HG03565 (cell line): ENCODE results near the gene SLC1A2.

ENCODE experiments used
- ATAC-seq: cut with Tn5 transposase; IDR thresholded peaks from one replicate; pipeline ENCODE4 v1.9.1; 2021; ENCODE audit warnings: mild to moderate bottlenecking, moderate library complexity; ENCODE audit not compliant: unreplicated experiment

Gene SLC1A2

DNA sequence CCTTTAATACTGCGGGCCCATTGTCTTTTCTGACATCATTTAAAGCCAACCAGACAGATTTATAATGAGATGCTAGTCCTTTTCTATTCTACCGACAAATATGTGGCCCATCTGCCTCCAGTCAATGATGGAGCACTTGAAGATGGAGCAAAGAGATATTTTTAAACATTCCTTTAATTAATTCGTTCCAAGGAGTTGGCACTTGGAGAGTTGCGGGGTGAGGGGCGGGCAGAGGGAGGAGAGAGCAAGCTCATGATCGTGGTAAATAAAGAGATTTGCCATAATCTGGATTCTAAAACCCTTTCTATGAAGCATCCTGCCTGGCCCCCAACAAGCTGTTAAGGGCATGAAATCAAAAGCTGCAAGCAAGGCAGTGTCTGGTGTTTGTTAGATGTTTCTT is 5.0 kb downstream of the SLC1A2 start:
- ATAC-seq = no peak

DNA sequence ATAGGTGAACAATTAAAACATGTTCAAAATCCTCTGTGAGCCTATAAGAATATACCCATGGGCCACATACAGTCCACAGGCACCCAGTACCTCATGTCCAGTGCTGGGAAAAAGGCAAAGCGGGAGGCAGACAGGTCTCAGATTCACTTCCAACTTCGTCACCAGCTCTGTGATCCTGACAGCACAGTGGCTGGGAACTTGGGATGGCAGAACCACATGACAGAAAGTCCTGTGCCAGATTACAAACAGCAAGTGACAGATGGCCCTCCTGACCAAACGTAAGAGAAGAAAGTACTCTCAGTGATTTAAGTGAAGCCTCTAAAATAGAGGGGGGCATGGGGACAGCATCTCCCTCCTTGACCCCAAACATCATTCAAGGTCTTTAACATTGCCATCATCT is 5.8 kb downstream of the SLC1A2 start:
- no peak for ATAC-seq

DNA sequence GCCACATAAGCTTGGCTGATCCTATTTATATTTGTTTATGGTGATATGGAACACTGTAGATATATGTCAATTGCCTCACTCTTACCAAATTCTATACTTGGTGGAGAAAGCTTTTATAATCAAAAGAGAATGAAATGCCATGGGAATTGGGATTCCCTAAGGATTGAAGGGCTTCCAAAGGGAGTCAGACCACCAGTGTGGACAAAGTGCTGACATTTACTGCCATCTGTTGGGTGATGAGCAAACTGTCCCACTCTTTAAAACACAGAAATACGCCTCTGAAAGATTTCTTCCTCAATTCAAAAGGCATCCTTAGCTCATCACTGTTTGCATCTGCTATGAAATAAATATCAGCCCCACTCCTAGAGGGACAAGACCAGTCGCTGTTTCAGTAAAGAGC is 7.1 kb downstream of the SLC1A2 start:
- ATAC-seq = no peak

DNA sequence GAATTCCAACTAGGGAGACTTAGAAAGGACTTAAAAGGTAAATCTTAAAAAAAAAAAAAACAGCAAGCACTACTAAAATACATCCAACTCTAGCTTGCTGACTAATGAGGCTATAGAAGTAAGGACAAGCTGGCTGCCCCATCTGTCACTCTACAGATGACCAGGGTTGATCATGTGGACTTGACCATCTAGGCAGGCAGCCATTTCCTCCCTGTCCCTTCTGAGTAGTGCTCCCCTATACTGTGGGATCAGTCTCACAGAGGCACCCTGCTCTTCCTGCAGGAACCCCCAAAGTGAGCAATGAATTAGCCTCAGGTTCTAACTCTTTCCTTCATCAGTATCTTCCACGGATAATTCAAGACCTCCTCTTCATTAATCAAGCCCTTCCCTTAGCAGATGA is 12.3 kb downstream of the SLC1A2 start:
- ATAC-seq = no peak

DNA sequence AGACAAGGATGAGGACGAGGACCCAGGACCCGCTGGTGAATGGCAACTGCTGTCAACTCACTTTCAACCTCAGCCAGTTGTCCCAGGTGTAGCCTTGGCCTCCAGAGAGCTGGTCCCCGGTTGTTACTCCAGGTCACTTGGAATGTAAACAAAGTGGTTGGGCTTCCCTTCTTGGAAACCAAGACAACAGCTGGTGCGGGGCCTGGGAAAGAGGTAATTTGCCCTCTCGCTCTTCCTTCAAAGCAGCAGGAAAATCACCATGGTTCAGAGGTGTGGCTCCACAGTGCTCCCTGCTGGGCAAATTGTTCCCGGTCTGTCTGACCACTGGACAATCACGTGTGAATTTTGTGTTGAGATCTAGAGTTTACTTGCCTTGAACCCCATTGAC is 15.0 kb downstream of the SLC1A2 start:
- ATAC-seq = no peak

DNA sequence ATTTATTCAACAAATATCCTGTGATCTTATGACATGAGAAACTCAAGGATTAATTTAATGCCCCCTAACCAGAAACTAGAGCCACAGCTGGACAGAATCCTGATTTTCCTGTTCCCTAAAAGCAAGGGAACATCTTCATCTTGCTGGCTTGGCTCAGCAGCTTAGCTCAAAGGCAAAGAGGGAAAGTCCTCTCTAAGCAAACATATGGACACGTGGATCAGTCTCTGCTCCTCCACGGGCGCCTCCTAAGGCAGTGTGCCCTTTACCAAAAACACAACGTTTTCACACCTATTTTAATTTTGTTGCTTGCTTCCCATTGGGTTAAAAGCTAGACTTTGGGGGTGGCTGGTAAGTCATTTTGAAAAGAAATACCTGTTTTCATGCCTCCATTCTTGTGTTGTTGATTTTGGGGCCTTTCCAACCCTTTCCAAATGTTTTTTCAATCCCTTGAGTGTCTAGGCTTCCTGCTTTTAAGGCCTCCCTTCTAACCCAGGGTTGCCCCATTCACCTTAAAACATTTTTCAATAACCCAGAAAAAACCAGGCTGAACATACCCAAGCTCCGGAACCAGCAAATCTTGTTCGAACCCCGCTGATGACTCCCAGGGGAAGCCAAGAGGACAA is 15.5 kb downstream of the SLC1A2 start:
- ATAC-seq = no peak

DNA sequence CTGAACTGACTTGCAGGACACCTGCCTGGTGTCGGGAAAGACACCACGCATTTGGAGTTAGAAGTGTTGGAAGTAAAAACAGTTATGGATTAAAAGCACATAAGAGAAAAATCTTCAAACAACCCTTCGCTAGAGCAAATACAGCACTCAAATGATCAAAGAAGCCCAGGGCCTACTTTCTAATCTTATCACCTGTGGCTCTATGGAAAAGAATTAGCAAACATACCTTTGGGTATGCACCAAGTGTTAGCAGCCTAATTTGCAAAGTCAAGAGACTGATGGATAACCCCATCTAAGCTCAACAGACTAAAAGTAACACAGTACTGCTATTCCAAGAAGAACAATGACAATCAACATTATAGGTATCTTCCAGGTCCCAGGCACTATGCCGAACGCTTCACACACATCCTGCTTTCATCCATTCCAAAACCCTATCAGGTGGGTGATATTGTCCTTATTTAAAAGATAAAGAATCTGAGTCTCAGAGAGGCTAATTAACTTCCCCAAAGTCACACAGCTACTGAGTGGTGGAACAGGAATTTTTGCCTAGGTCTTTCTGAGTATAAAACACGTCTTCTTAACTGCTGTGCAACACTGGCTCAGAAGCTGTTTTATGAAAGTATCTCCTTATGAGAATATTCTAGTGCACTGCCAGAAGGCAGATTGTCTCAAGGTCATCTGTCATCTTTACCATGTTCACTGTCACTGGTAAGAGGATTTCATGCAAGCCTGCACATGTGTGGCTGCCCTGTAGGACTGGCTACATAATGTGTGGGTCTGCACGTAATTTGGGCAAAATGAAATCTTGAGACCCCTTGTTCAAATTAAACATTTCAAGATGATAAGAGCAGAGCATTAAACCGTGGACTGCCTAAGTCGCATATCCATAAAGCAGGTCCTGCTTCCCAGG is 16.4 kb downstream of the SLC1A2 start:
- ATAC-seq = no peak

DNA sequence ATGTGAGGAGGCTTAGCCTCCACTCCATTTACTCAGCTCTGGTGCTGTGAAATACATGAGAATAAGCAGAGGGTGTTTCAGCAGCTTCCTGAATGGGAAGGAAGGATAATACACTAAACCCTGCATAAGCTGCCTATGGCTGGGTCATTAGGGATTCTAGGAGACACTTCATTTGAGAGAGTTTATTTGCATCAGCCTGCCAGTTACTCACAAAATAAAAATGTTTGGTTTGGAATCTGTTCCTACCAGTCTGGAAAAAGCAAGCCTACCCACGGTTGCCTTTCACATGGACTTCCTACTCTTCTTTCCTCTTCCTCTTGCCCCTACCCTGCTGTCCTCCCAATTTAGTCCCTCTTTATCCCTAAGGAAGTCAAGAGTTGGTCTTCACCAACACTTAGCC is 20.5 kb downstream of the SLC1A2 start:
- ATAC-seq = no peak

DNA sequence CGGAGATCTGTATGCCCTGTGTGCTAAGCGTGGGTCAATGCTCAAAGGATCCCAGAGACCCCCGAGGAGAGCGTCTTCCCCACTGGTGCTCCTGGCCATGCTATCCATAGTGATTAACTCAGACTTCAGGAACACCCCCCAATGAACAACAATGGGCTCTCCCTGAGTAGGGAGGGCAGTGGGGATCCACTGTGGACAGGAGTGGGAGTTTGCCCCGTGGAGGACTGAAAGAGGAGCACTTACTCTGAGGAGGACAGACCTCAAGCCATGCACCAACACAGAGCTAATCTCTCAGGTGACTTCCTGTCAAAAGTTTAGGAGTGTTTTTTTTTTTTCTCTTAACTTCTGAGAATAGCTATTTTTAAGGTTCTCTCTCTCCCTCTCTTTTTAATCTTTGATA is 24.4 kb downstream of the SLC1A2 start:
- ATAC-seq = no peak

DNA sequence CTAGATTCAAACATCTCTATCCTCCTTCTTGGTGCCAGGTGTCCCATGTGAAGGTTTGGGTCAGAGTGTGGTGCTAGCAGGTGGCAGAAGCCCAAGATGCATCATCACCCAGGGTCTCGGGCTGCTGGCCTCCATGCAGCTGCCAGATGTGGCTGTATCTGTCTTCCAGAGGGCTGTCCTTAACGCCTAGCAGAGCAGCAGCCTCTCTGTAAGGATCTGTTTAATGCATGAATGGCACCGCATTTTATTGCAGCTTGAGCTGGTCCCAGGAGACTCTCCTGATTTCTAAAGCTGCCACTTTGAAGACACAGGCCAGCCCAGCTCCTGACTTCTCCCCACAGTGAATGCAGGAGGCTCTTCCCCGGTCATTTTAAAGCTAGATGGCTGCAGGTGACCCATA is 26.3 kb downstream of the SLC1A2 start:
- ATAC-seq = no peak

DNA sequence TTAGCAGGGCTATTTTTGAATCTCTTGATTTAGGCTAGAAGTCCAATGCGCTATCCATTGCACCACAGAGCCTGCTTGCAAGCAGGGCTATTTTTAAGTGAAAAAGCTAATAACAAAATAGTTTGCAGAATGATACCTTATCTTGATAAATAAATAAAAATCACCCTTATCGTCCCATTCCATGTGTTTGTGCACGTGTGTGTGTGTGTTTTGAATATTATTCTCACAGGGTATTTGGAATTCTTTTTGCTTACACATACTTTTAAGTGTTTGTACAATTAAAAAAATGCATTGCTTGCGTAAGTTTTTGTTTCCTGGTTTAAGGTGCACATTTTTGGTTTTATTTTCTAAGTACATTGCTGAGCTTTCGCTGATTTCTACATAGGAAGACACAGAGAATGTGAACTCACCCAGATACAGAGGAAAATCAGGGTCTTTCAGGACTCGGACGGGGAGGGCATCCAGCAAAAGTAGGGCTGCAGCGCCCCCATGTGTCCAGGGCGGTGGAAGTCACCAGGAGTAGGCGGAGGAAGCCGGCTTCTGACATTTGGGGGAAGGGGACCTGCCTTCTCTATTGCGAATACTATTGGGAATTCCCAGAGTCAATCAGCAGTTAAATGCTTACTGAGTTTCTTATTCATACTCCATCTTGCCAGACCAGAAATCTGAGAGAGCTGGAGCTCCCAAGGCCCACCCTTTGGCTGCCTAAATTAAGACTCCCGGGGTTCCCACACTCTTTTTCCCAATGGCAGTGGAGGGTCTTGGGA is 27.3 kb downstream of the SLC1A2 start:
- ATAC-seq = peak; percentile 30

DNA sequence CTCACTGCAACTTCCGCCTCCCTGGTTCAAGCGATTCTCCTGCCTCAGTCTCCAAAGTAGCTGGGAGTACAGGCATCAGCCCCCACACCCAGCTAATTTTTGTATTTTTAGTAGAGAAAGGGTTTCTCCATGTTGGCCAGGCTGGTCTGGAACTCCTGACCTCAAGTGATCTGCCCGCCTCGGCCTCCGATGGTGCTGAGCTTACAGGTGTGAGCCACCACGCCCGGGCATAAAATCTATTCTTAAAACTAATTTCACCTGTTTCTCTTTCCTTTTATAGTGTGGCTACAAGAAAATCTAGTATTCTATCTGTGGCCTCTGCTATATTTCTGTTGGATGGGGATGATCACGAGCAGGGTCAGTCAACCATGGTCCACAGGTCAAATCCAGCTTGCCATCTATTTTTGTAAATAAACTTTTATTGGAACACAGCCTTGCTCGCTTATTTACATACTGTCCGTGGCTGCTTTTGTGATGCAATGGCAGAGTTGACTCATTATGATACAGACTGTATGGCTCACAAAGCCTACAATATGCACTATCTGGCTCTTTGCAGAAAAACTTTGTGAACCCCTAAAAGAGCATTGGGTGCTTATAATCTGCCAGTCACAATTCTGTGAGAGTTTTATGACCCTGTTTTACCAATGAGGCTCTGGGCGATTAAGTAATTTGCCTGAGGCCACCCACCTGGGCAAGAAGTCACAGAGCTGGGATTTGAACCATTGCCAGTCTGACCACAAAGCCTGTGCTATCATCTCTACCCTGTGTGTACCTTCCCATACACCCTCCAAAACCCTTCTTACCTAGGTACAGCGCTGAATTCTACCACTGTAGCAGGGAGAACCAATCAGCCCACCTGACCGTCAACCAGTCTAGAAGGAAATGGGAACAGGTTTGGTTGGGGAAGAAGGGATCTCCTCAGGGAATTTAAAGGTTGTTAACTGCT is 28.3 kb downstream of the SLC1A2 start:
- peak; percentile 89 for ATAC-seq

DNA sequence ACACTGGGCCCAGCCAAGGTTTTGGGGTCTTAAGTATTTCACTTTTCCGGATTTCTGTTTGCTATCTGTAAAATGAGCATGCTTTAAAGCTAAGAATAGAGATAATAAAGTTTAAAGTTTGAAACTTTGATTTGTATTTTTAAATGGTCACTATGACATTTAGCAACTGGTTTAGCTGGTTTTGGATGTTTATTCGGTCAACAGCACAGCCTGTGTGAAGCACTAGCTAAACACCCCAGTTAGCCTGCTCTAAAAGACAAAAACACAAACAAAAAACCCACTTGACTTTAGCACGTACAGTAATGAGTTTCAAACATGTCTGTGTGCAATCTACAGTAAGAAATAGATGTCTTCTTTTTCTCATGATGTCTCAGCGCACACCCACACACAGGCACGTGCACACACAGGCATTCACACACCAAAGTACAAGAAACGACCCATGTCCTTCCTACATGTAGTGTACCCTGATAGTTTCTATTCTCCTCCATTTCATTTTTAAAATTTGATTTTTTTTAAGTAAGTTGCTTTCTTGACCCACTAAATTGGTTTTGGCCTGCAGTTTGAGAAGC is 29.4 kb downstream of the SLC1A2 start:
- no peak for ATAC-seq

DNA sequence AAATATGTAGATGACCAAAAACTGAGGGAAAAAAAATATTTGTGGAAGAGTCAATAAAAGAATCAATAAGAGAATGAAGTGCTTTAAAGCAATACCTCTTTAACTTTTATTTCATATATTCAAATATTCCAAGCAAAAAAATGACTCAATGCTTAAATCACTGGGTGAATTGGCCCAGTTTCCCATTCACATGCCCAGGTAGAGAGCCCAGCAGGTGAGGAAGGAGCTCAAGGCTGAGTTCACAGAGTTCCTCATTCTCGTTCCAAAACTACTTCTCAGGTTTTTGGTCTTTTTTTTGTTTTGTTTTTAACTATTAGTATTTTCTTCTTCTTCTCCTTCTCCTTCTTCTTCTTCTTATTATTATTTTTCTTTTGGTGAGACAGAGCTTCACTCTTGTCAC is 30.2 kb downstream of the SLC1A2 start:
- ATAC-seq = no peak

DNA sequence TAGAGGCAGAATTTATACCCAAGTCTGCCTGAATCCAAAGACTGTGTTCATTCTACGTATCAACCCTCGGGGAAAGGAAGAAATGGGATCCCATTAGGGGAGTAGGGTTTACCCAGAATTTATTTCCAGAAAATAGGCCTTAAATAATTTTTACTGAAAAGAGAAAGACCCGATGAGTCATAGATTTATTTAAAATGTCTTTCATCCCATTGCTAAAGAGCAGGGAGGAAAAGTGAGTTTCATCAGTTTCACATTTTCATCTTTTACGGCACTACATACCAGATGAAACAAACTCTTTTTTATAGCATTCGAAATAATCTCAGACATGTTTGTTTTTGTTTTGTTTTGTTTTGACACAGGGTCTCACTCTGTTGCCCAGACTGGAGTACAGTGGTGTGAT is 31.3 kb downstream of the SLC1A2 start:
- ATAC-seq = no peak

DNA sequence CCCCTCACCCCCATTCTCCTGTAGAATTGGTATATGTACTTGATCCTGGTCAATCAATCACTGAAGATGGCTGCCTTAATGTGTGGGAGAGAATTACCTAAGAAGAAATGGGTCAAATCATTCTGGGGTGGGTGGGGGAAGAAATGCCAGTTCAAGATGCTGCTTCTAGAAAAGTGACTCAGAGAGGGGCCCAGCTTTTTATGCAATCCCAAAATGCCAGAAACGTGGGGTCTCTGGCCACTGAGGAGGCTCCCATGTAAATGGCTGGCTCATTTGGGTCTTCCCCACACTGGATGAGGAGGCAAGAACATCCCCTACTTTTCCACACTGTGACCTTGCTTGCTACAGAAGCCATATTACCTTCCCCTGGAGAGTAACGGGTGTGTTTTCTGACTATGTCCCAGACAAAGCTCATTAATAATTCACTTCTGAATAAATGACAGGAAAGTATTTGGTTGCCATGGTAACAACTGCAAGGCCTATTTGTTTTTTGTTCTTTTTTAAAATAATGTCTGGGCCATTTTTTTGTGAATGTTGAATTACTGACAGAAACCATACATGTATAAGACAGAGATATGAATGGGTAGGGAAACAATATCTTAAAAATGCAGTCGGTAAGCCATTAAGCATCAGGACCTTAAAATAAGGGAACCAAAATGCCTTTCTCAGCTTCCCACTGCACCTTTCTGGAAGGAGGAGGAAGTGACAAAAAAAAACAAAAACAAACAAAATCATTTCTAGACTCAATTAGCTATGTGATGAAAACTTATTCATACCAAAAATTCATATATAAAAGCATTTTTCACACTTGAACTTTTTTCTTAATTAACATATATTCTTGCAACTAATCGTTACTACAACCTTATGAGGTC is 32.0 kb downstream of the SLC1A2 start:
- ATAC-seq = no peak

DNA sequence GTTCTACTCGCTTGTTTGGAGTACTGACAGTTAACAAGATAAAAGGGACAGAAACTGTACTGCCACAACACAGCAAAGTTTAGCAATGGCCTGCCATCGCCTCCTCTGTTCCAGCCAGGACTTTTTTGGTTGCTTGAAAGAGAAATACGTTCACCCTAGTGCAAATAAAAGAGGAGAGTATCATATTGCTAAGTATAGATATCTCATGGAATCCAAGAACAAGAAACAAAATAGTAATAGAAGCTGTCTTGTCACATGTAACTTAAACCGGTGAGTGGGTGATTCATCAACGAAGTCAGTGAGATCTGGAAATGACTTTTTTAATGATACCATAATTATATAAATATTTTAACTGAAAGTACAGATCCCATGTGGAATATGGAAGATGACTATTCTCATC is 35.4 kb downstream of the SLC1A2 start:
- no peak for ATAC-seq

DNA sequence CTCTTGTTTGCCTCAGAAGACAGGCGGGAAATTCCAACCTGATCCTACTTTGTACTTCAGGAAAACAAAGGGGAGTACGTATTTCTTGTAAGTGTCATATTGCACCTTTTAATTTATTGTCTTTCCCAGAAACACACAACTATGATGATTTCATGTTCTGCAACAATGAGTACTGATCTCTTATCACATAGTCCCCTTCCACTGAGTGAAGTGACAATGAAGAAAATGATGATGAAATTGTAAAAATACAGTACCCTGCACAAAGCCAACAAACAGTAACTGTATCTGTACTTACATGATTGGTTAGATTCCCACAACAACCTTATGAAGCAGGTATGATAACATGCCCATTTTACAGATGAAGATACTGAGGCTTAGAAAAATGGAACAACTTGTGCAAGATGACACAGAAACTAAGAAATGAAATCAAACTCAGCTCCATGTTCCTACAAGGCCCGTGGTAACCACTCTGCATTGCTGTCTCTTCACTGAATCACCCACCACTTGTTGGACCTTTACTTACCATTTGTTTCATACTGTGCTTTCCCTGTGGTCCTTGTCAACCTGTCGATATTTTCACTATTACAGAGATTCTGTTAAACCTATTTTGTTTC is 37.5 kb downstream of the SLC1A2 start:
- ATAC-seq = no peak

DNA sequence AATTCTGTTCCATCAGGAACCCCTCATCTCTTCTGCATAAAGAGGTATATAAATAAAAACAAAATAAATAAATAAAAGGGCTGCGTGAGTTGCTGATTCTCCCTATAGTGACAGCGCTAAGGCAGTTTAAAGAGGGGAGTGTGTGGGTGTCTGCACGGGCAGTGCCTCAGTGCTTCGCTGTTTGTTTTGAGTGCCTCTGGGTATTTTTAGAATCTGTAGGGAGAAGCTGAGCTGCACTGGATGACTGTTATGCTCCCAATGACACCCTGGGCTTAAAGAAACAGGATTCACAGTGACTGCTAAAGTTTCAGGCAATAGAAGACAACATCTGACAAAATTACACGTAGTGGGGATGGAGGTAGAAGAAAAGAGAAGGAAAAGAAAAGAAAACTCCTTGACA is 38.8 kb downstream of the SLC1A2 start:
- no peak for ATAC-seq
